Measurements from ENCODE around the gene ADNP. TPM values are rescaled to one million over a fixed set of nuclear protein-coding genes. Genes with fewer than 3 reads are reported as not detected.

Gene ADNP
- total RNA-seq, 1 donor from 2014 or later: 92.7 TPM

- peaks cover 9% of the 10 kb centered on the region for H3K4me1 Mint-ChIP-seq (ENCODE audit: unreplicated experiment)
- H3K36me3 Mint-ChIP-seq (ENCODE audit: low read depth, unreplicated experiment): peaks cover 31% of the 10 kb centered on the region
- no peak for TF ChIP-seq CTCF (IDR thresholded peaks at IDR 0.05; ENCODE audit: unreplicated experiment)
- H3K27ac Mint-ChIP-seq (ENCODE audit: unreplicated experiment): no peak overlapping the region
- H3K27me3 Mint-ChIP-seq (ENCODE audit: unreplicated experiment): peaks cover 4% of the 10 kb centered on the region
- DNase-seq (ENCODE audit: low spot score): no peak
- no peak overlapping the region for H3K4me3 Mint-ChIP-seq (ENCODE audit: unreplicated experiment)
- H3K9me3 Mint-ChIP-seq (ENCODE audit: unreplicated experiment): no peaks in the 10 kb centered on the region
Measured at GRCh38 chr20:50898475-50898874, 32.8 kb downstream of the ADNP start.

- Mint-ChIP-seq H3K9me3 (ENCODE audit: unreplicated experiment) (no peaks in the 10 kb centered on the region), H3K4me1 (ENCODE audit: unreplicated experiment) (peaks cover 9% of the 10 kb centered on the region), H3K36me3 (ENCODE audit: low read depth, unreplicated experiment) (peaks cover 43% of the 10 kb centered on the region), H3K4me3 (ENCODE audit: unreplicated experiment) (no peak overlapping the region), H3K27ac (ENCODE audit: unreplicated experiment) (no peak overlapping the region), H3K27me3 (ENCODE audit: unreplicated experiment) (peaks cover 6% of the 10 kb centered on the region)
- no peak for DNase-seq (ENCODE audit: low spot score)
- TF ChIP-seq CTCF (IDR thresholded peaks at IDR 0.05; ENCODE audit: unreplicated experiment): no peak
Measured at GRCh38 chr20:50895111-50895830, 36.0 kb downstream of the ADNP start.

GRCh38 chr20:50893620-50894019, 37.6 kb downstream of the ADNP start:
- H3K27ac Mint-ChIP-seq (ENCODE audit: unreplicated experiment): no peak overlapping the region
- peaks cover 6% of the 10 kb centered on the region for H3K27me3 Mint-ChIP-seq (ENCODE audit: unreplicated experiment)
- H3K4me3 Mint-ChIP-seq (ENCODE audit: unreplicated experiment): no peak overlapping the region
- no peak for TF ChIP-seq CTCF (IDR thresholded peaks at IDR 0.05; ENCODE audit: unreplicated experiment)
- H3K4me1 Mint-ChIP-seq (ENCODE audit: unreplicated experiment): peaks cover 9% of the 10 kb centered on the region
- peaks cover 51% of the 10 kb centered on the region for H3K36me3 Mint-ChIP-seq (ENCODE audit: low read depth, unreplicated experiment)
- no peaks in the 10 kb centered on the region for H3K9me3 Mint-ChIP-seq (ENCODE audit: unreplicated experiment)
- no peak for DNase-seq (ENCODE audit: low spot score)

GRCh38 chr20:50892394-50892793, 38.8 kb downstream of the ADNP start:
- H3K27me3 Mint-ChIP-seq (ENCODE audit: unreplicated experiment): peaks cover 5% of the 10 kb centered on the region
- H3K27ac Mint-ChIP-seq (ENCODE audit: unreplicated experiment): no peak overlapping the region

More at GRCh38 chr20:50892394-50892793, 38.8 kb downstream of the ADNP start:
- Mint-ChIP-seq H3K9me3 (ENCODE audit: unreplicated experiment) (no peaks in the 10 kb centered on the region), H3K4me1 (ENCODE audit: unreplicated experiment) (peaks cover 3% of the 10 kb centered on the region), H3K4me3 (ENCODE audit: unreplicated experiment) (no peak overlapping the region), H3K36me3 (ENCODE audit: low read depth, unreplicated experiment) (peaks cover 41% of the 10 kb centered on the region)
- no peak for DNase-seq (ENCODE audit: low spot score)
- no peak for TF ChIP-seq CTCF (IDR thresholded peaks at IDR 0.05; ENCODE audit: unreplicated experiment)
